Measurements from ENCODE around the gene USP31. TPM values are rescaled to one million over a fixed set of nuclear protein-coding genes. Genes with fewer than 3 reads are reported as not detected.

The USP31 gene
- total RNA-seq, 1 experiment from 2014 or later, result 6.7 TPM

DNA sequence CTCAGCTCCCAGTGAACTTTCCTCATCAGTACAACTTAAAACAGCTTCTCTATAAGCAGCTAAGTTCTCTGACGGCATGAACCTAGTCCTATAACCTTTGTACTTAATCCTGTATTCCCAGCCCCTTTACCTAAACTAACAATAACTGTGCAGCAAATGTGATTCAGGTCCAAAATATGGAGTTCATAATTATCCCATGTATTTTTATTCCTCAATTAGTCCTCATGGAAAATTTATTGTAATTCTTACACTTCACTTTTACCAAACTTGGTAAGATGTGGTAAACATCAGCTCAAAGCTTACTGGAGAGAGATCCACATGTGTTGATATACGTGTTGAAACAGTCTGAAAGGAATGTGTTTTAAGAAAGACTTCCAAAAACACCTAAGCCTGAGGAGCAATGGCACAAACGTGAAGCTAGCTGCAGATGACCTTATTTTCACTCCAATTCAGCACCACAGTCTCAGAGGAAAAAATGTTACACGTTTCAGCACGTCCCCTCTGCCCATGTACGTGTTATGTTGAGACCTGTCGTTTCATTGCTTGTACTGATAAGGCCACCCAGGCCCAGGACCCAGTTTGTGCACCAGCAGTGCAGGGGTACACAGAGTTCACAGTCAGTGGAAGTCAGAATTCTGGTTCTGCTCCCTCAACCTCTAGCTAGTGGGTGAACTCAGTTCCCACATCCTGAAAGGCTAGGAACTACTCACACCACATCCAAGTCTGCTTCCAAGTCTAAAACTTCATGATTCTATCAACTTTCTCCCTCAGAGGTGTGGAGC is 7.1 kb downstream of the USP31 start:
- Histone ChIP-seq H3F3A (ENCODE audit: low read length, unreplicated experiment) (no peaks in the 10 kb centered on the region), H4K20me1 (ENCODE audit: low read length) (no peaks in the 10 kb centered on the region), H3K4me1 (ENCODE audit: insufficient read depth, low read length) (peaks cover 27% of the 10 kb centered on the region), H3K4me2 (ENCODE audit: low read length) (no peak overlapping the region), H3K79me2 (ENCODE audit: low read length) (peaks cover 91% of the 10 kb centered on the region), H3K9me3 (ENCODE audit: low read length) (no peaks in the 10 kb centered on the region), H3K27me3 (ENCODE audit: low read length) (no peaks in the 10 kb centered on the region), H2AFZ (ENCODE audit: low read length) (no peak overlapping the region), H3K27ac (ENCODE audit: low read length) (no peak overlapping the region), H3K36me3 (ENCODE audit: low read depth, low read length) (no peaks in the 10 kb centered on the region; the same call in 1 of the 2 replicates), H3K4me3 (ENCODE audit: low read length) (no peak overlapping the region), H3K9me2 (replicated peaks; ENCODE audit: low read length) (no peaks in the 10 kb centered on the region), H3K9ac (ENCODE audit: low read length) (no peak overlapping the region)
- no peak for TF ChIP-seq EZH2 (IDR thresholded peaks at IDR 0.05; ENCODE audit: low read length, unreplicated experiment)
- no peak for TF ChIP-seq EZH2phosphoT487 (IDR thresholded peaks at IDR 0.05; ENCODE audit: borderline replicate concordance, low read length)
- TF ChIP-seq, protein P1, sequence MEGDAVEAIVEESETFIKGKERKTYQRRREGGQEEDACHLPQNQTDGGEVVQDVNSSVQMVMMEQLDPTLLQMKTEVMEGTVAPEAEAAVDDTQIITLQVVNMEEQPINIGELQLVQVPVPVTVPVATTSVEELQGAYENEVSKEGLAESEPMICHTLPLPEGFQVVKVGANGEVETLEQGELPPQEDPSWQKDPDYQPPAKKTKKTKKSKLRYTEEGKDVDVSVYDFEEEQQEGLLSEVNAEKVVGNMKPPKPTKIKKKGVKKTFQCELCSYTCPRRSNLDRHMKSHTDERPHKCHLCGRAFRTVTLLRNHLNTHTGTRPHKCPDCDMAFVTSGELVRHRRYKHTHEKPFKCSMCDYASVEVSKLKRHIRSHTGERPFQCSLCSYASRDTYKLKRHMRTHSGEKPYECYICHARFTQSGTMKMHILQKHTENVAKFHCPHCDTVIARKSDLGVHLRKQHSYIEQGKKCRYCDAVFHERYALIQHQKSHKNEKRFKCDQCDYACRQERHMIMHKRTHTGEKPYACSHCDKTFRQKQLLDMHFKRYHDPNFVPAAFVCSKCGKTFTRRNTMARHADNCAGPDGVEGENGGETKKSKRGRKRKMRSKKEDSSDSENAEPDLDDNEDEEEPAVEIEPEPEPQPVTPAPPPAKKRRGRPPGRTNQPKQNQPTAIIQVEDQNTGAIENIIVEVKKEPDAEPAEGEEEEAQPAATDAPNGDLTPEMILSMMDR (conservative IDR thresholded peaks at IDR 0.05; ENCODE audit: low read depth, low read length), result no peak
- intact Hi-C loops (cut with micrococcal nuclease), result no loop called here
- no TSS peak for BruUV-seq (replicated peaks)
- DNase-seq, result no peak
- ATAC-seq, result no peak
- ChIA-PET POLR2A (ENCODE audit: unreplicated experiment) (no interaction called here), CTCF (no interaction called here)

DNA sequence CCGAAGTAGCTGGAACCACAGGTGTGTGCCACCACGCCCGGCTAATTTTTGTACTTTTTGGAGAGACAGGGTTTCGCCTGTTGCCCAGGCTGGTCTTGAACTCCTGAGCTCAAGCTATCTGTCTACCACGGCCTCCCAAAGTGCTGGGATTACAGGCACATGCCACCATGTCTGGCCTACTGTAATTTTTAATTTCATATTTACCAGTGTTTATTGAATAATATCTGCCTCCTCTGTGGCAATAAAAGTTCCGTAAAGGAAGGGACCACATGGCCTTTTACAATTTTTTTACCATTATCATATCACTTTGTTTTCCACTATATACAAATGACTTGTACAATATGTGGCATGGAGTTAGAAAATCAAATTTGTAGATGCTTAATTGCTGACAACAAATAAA is 7.8 kb downstream of the USP31 start:
- ChIA-PET CTCF (no interaction called here), POLR2A (ENCODE audit: unreplicated experiment) (no interaction called here)
- TF ChIP-seq, protein P1 (conservative IDR thresholded peaks at IDR 0.05; ENCODE audit: low read depth, low read length), result no peak
- no peak for TF ChIP-seq EZH2phosphoT487 (IDR thresholded peaks at IDR 0.05; ENCODE audit: borderline replicate concordance, low read length)
- TF ChIP-seq EZH2 (IDR thresholded peaks at IDR 0.05; ENCODE audit: low read length, unreplicated experiment), result no peak
- no peaks in the 10 kb centered on the region for H3K27me3 ChIP-seq (ENCODE audit: low read length)
- no TSS peak for BruUV-seq (replicated peaks)
- no peaks in the 10 kb centered on the region; the same call in 1 of the 2 replicates for H3K36me3 ChIP-seq (ENCODE audit: low read depth, low read length)
- ATAC-seq, result no peak
- H3K79me2 ChIP-seq (ENCODE audit: low read length), result peaks cover 91% of the 10 kb centered on the region
- H2AFZ ChIP-seq (ENCODE audit: low read length), result no peak overlapping the region
- H3K9me3 ChIP-seq (ENCODE audit: low read length), result no peaks in the 10 kb centered on the region
- no peak for DNase-seq
- H3K4me2 ChIP-seq (ENCODE audit: low read length), result no peak overlapping the region
- H3K9ac ChIP-seq (ENCODE audit: low read length), result no peak overlapping the region
- peaks cover 24% of the 10 kb centered on the region for H3K4me1 ChIP-seq (ENCODE audit: insufficient read depth, low read length)
- H4K20me1 ChIP-seq (ENCODE audit: low read length), result no peaks in the 10 kb centered on the region
- H3F3A ChIP-seq (ENCODE audit: low read length, unreplicated experiment), result no peaks in the 10 kb centered on the region
- no peak overlapping the region for H3K4me3 ChIP-seq (ENCODE audit: low read length)
- no peaks in the 10 kb centered on the region for H3K9me2 ChIP-seq (replicated peaks; ENCODE audit: low read length)
- no peak overlapping the region for H3K27ac ChIP-seq (ENCODE audit: low read length)
- intact Hi-C loops (cut with micrococcal nuclease), result no loop called here

DNA sequence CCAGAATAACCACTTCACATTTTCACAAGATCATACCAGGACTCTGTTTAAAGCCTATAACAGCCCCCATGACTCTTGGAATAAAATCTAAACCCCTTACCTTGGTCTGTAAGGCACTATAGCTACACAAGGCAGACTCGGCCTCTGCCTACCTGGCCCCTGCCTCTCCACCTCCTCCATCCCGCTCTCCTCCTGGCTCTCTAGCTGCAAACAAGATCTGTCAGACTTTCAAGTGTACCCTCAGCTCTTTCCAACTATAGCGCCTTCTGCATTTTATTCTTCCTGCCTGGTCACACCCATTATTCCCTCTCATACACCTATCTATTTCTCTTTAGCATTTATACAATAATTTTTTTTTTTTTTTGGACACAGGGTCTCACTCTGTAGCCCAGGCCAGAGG is 8.2 kb downstream of the USP31 start:
- H3K27ac ChIP-seq (ENCODE audit: low read length), result no peak overlapping the region
- H2AFZ ChIP-seq (ENCODE audit: low read length), result no peak overlapping the region
- H3F3A ChIP-seq (ENCODE audit: low read length, unreplicated experiment), result no peaks in the 10 kb centered on the region
- ATAC-seq (no peak), DNase-seq (no peak)
- no peaks in the 10 kb centered on the region; the same call in 1 of the 2 replicates for H3K36me3 ChIP-seq (ENCODE audit: low read depth, low read length)
- no peaks in the 10 kb centered on the region for H4K20me1 ChIP-seq (ENCODE audit: low read length)
- H3K4me3 ChIP-seq (ENCODE audit: low read length), result no peak overlapping the region
- H3K9me3 ChIP-seq (ENCODE audit: low read length), result no peaks in the 10 kb centered on the region
- H3K4me1 ChIP-seq (ENCODE audit: insufficient read depth, low read length), result peaks cover 21% of the 10 kb centered on the region
- no peaks in the 10 kb centered on the region for H3K27me3 ChIP-seq (ENCODE audit: low read length)
- TF ChIP-seq EZH2phosphoT487 (IDR thresholded peaks at IDR 0.05; ENCODE audit: borderline replicate concordance, low read length), result no peak
- no peak for TF ChIP-seq EZH2 (IDR thresholded peaks at IDR 0.05; ENCODE audit: low read length, unreplicated experiment)
- TF ChIP-seq, protein P1 (conservative IDR thresholded peaks at IDR 0.05; ENCODE audit: low read depth, low read length), result no peak
- BruUV-seq (replicated peaks), result no TSS peak
- POLR2A ChIA-PET (ENCODE audit: unreplicated experiment), result no interaction called here
- H3K9ac ChIP-seq (ENCODE audit: low read length), result no peak overlapping the region
- H3K9me2 ChIP-seq (replicated peaks; ENCODE audit: low read length), result no peaks in the 10 kb centered on the region
- intact Hi-C loops (cut with micrococcal nuclease), result no loop called here
- CTCF ChIA-PET, result no interaction called here
- H3K4me2 ChIP-seq (ENCODE audit: low read length), result no peak overlapping the region
- H3K79me2 ChIP-seq (ENCODE audit: low read length), result peaks cover 93% of the 10 kb centered on the region
